HG02642 (cell line): ENCODE data around the gene PPP2R3B.
"Not testable (repeated sequence)": the region's sequence is repeated elsewhere in the genome, so short reads cannot be mapped to it uniquely, and the experiment has no call there.

Source experiments
- ATAC-seq: cut with Tn5 transposase; IDR thresholded peaks from one replicate; pipeline ENCODE4 v1.9.1; 2021; ENCODE audit warnings: mild to moderate bottlenecking; ENCODE audit not compliant: unreplicated experiment, poor library complexity

The PPP2R3B gene

DNA sequence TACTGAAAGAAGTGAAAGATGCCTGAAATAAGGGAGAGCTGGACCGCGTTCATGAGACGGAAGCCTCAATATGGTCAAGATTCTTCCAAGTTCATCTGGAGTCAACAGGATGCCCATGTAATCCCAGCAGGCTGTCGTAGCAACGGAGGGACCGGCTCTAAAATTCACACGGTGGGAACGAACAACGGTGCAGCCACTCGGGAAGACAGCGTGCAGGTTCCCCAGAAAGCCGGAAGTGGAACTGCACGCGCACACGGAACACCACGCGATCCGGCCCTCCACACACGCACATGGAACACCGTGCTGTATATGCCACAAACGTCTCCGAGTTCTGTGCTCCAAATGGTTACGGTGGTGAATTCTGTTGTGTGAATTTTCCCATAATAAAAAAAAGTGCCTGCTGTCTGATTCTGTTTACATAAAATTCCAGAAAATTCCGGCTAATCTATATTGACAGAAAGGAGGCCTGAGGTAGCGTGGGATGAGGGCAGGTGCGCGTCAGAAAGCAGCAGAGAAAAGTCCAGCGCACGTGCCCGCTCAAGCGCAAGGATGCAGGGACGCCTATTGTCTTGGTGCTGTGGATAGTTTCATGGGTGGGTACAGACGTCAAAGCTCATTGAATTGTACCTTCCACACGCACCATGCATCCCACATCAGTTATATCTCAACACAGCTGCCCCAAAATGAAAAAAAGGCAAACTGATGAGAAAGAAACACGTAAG, 31.2 kb downstream of the PPP2R3B start:
- no peak for ATAC-seq

DNA sequence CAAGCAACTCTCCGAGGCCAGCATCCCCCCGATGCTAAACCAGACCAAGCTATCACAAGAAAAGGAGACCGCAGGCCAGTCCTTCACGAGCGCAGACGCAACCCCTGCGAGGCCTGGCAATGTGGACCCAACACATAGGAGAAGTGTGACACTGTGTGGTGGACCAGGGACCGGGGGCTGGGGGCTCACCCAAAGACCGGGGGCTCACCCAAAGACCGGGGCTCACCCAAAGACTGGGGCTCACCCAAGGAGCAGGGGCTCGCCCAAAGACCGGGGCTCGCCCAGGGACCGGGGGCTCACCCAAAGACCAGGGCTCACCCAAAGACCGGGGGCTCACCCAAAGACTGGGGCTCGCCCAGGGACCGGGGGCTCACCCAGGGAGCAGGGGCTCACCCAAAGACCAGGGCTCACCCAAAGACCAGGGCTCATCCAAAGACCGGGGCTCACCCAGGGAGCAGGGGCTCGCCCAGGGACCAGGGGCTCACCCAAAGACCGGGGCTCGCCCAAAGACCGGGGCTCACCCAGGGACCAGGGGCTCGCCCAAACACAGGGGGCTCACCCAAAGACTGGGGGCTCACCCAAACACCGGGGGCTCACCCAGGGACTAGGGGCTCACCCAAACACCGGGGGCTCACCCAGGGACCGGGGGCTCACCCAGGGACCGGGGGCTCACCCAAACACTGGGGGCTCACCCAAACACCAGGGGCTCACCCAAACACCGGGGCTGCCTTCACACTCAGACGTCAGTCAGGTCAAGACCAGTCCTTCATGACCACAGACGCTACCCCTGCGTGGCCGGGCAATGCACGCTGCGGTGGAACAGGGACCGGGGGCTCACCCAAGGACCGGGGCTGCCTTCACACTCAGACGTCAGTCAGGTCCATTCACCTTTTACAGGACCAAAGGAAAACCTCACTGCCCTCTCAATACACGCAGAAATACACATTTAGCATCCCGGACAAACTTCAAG, 32.9 kb downstream of the PPP2R3B start:
- no peak for ATAC-seq

DNA sequence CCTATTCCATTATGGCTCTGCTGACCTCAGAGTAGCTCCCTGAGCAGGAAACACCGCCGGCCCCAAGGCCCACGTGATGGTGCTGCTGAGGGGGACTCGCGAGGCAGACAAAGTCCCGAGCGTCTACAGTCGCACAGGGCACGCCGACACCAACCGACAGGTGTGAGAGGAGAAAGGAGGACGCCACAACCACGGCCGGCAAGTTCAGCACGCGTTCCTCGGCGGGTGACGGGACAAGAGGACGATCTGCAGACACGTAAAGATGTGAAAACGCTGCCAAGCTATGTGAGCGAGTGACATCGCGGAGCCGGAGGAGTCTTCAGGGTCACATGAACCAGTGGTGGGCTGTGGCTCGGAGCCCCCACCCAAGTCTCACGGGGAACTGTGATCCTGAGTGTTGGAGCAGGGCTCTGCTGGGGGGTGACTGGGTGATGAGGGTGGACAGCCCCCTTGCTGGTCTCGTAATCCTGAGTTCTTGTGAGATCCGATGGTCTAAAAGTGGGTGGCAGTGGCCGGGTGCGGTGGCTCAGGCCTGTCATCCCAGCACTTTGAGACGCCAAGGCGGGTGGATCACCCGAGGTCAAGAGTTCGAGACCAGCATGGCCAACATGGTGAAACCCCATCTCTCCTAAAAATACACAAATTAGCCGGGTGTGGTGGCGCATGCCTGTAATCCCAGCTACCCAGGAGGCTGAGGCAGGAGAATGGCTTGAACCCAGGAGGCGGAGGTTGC, 34.0 kb downstream of the PPP2R3B start:
- ATAC-seq: no peak

DNA sequence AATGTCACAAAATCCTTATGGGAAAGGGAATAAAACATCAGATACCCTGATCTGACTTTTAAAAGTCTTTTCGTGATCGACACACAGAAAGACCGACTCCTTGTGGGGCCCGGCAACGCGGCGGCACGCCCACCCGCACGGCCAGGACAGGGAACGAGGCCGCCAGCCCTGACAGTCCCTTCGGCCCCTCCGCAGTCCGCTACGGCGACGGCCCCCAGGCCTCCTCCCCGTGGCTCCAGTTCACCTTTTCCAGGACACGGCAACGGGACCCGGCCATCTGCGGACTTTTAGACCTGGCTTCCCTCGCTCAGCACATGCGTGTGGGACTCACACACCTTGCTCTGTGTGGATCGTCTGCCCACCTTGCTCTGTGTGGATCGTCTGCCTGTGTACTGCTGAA, 34.5 kb downstream of the PPP2R3B start:
- no peak for ATAC-seq

DNA sequence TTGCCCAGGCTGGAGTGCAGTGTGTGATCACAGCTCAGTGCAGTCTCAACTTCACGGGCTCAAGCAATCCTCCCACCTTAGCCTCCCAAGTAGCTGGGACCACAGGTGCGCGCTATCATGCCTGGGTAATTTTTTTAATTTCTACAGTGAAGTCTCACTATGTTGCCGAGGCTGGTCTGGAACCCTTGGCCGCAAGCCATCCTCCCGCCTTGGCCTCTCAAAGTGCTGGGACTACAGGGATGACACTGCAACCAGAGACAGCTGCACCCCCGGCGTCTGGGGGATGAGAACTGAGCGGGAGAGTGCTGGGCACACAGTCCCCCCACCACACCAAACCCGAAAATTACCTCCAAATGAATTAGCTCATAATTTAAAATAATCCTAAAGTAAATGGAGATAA, 35.0 kb downstream of the PPP2R3B start:
- ATAC-seq: no peak

DNA sequence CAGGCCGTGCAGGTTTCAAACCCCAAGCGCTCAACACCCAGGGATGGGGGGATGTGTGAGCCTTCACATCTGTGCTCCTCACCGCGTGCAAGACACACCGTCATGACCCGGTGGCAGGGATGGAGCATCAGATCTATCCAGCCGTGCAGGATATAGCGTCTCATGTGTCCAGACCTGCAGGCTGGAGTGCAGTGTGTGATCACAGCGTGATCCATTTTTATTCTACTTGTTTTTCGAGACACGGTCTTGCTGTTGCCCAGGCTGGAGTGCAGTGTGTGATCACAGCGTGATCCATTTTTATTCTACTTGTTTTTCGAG, 35.4 kb downstream of the PPP2R3B start:
- ATAC-seq: not testable (repeated sequence)

DNA sequence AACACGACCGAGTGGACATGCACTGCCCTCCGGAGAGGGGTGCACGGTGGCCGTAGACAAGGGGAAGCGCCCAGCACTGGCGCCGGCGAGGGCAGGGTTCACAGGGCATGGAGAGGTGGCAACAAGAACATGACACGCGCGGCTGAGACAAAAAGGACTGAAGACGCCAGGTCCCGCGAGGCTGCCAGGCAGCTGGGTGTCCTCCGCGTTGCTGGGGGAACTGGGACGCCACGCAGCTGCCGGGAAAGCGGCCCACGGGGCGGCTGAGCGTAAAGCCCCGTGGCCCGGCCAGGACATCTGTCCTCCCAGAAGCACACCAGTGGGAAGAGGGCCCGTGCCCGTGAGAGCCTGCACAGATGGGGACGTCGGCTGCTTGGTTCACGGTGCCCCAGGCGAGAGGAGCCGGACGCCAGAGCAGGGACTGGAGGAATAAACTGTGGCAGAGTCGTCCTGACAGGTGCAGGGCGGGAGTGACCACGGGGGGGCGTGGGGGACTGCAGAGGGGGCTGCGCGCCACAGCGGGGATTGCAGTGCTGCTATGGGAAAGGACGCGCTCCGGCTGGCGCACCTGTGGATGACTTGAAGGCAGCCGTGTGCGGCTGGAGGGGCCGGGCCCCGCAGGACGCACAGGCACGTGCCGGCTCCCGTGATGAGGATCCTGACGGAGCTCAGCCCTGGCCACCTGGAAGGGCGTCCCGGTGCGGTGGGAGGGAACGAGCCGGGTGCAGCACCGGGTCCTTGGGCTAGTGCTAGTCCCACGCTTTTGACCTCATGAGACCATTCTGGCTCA, 36.0 kb downstream of the PPP2R3B start:
- no peak for ATAC-seq

DNA sequence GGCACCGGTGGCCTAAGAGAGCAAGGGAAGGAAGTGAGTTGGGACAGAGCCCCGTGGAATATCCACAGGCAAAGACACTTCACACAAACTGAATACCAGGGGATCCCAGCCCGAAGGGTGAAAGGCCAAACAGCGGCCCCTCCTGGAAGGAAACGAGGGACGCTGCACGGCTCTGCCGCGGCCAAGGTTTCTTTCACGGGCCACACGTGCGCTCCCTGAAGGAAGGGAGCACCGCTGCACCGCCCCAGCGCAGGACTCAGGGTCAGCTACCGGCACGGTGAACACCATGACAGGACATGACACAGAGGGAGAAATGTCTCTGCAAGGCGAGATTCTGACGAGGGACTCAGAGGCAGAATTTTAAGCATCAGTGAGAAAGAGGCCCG, 36.6 kb downstream of the PPP2R3B start:
- no peak for ATAC-seq

DNA sequence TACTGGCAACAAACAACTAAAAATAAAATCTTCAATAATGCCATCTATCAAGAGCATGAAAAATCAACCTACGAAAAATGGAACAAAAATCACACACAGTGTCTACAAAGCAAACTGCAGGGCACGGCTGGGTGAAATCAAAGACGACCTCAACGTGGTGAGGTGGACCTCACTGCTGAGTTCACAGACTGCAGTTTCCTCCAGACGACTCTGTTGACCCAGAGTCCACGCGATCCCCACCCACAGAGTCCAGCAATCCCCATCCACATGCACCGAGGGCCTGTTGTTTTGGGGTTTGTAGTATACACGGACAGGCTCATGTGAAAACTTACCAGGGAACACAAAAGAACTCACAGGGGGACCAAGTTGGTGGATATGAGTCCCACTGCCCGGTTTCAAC, 37.0 kb downstream of the PPP2R3B start:
- ATAC-seq: no peak

DNA sequence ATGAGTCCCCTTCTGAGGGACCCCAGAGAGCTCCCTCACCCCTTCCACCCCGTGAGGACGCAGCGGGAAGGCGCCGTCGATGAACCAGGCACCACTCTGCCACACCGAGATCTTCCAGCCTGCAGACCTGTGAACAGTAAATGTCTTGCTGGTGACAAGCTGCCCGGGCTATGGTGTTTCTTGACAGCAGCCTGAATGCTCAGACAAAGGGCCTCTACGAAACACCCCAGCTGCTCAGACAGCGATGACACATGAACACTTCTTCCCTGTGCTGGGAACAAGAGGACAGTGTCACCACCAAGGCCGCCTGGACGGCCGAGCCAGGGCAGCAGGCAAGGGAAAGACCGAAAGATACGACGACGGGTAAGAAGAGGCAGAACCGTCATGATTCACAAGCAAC, 37.5 kb downstream of the PPP2R3B start:
- ATAC-seq: no peak

DNA sequence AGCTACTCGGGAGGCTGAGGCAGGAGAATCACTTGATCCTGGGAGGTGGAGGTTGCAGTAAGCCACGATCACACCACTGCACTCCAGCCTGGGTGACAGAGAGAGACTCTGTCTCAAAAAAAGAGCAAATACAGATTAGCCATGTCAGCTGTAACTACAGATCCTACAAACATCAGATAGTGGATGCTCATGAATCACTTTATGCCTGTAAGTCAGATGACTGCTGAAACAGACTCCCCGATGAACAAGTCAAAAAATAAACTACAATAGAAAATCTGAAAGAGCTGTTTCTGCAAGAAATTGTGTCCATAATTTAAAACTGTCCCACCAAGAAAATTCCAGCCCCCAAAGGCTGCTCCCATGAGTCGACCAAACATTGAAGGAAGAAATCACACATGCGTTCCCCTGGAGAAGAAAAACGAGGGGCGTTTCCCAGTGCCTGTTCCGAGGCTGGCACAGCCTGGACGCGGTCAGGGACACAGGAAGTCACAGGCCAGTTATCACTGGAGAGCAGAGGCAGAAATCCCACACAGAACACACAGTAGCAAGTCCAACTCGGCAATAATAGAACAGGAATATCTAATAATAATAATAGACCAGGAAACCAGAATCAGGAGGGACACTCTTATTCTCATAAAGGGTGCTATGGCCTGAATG, 38.1 kb downstream of the PPP2R3B start:
- no peak for ATAC-seq

DNA sequence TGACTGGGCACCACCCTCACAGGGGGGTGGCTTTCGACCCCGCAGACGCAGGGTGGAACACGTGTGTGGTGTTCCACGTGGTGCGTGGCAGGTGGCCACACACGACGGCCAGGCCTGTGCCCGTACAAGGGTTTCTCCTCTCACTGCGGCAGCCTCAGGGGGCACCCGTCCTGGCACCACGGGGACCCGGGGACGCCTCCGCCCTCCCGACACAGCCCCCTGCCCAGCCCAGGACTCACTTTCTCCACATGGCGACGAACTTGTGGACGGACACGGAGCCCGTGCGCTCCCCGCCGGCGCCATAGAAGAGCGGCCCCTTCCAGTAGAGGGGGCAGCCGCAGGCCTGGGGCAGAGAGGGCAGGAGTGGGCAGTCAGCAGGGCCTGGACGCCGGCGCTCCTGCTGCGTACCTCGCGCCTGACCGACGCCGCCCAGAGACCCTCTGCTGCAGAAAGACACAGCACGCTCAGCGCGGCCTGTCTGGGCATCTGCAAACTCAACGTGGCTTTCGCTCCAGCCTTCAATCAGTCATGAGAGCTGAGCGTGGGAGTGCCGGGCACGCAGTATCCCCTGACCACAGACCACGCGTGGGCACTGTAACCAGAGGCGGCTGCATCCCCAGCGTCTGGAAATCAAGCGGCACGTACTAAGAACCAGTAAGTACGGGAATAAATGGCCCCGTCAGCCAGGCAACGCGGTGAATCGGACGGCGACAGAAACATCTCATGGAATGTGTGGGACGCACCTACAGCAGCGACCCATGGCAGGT, 39.2 kb downstream of the PPP2R3B start:
- ATAC-seq: no peak

DNA sequence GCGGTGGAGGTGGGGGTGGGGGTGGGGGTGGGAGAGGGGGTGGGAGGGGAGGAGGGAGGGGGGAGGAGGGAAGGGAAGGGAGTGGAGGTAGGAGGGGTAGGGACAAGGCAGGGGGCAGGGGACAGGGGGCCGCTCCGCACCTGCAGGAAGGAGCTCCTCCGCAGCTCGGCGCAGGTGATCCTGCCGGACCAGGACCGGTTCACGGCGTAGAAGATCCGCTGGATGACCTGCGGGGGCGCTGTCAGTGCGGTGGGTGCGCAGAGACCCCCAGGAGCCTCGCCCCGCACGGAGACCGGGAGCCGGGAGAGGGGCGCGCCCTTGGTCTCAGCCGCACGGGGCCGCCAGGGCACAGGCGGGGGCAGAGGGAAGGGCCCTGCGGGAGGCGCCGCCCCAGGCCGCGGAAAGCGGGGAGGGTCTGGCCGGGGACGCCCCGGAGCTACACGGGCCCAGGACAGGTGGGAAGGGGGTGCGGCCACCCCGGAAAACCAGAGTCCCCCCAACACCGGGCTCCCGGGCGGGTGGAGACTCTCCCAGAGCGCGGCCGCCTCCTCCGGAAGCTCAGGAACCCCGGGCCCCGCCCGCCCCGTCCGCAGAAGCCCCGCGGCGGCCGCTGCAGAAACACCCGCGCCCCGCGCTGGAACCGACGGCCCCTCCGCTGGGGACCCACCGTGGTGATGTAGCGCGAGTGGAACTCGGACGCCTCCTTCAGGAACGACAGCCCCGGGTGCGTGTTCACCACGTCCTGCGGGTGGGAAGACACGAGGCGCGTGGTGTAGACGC, 40.5 kb downstream of the PPP2R3B start:
- ATAC-seq: no peak

DNA sequence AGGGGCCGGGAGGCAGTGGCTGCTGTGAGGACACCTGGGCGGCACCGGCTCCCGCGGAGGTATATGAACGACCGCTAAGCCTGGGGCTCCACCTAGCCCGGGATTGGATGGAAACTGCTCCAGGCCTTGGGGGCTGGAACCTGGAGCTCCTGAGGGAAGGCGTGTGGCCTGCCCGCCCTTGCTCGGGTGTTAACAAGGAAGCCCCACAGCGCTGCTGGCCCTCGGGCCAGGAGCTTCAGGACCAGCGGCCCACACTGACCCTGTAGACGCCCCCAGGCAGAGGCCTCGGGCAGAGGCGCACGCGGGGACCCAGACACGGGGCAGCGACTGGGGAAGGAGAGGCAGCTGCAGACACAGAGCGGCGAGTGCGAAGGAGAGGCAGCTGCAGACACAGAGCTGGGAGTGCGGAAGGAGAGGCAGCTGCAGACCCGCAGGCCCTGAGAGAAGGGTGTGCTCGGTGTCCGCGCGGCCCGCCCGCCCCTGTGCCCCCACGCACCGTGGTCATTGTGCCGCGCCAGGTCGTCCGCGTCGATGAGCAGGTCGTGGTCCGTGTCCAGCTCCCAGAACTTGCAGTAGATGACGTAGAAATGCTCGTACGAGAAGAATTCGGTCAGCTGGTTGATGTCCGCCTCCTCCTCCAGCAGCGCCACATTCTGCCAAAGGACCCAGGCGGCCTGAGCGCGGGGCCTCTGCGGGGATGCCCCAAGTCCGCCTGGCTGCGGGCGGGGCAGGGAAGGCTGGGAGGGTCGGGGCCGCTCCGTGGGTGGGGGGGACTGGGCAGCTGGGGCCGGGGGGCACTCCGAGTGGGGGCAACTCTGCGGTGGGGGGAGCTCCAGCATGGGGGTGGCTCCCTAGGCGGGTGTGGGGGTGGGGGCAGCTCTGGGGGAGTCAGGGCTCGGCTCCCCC, 41.4 kb downstream of the PPP2R3B start:
- ATAC-seq: no peak

DNA sequence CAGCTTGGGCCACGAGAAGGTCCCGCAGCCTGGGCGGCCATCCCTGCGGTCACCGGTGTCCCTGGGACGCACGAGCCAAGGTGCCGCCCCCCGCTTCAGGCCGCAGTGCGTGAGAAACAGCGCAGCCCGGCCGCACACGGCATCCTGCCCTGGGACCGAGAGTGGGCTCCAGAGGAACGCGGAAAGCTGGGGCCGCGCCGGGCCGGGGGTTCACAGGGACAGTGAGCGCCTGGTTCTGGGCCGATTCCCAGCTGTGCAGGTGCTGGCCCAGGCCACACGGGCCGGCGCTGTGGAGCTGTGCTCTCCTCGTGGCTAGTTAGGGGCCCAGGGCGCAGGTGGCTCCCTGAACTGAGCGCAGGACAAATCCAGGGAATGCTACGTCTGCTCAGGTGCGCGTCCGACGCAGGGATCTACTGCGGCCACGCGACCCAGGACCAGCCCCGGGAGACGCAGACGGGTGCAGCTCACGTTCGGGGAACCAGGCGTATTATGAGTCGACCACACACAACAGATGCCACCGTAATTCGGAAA, 42.3 kb downstream of the PPP2R3B start:
- no peak for ATAC-seq

DNA sequence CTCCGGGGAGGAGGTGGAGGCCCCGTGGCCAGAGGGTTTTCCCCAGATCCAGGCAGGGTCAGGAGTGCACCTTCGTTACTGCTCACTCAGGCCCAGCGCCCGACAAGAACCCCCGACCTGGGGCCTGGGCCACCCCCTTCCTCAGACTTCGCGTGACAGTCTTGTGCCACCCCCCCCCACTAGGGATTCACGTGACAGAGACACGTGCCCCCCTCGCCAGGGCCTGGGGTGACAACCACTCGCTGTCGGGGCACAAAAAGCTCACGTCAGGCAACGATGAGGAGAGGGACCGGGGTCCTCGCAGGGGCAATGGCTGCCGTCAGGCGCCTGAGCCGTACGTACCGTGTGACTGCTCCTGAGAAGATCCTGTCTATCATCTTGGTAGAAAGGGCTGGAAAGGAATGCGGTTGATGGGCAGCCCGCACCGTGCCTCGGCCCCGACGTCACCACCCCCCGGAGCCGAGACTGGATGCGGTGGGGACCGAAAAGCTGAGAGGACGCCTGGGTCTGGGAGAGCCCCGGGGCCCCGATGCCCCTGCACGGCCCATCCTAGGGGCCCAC, 45.1 kb downstream of the PPP2R3B start:
- no peak for ATAC-seq
